HG02852 (cell line): ENCODE data around the gene KCNQ1.

Experiments used
- ATAC-seq: cut with Tn5 transposase; IDR thresholded peaks from one replicate; pipeline ENCODE4 v1.9.1; 2021; ENCODE audit warnings: mild to moderate bottlenecking, moderate library complexity; ENCODE audit not compliant: unreplicated experiment

KCNQ1 gene

GRCh38 chr11:2643746-2644145 is 198.9 kb downstream of the KCNQ1 start:
- ATAC-seq: no peak

GRCh38 chr11:2644844-2645778 is 200.3 kb downstream of the KCNQ1 start:
- no peak for ATAC-seq

GRCh38 chr11:2645779-2646118 is 200.9 kb downstream of the KCNQ1 start:
- ATAC-seq: no peak

GRCh38 chr11:2647167-2647566 is 202.4 kb downstream of the KCNQ1 start:
- ATAC-seq: no peak

- no peak for ATAC-seq
These were observed 203.1 kb downstream of the KCNQ1 start for GRCh38 chr11:2647953-2648352.

- no peak for ATAC-seq
These were observed 204.6 kb downstream of the KCNQ1 start for GRCh38 chr11:2649400-2649799.

GRCh38 chr11:2649848-2650247 is 205.0 kb downstream of the KCNQ1 start:
- no peak for ATAC-seq

GRCh38 chr11:2650343-2650867 is 205.6 kb downstream of the KCNQ1 start:
- no peak for ATAC-seq

GRCh38 chr11:2651054-2651617 is 206.3 kb downstream of the KCNQ1 start:
- ATAC-seq: no peak

GRCh38 chr11:2651826-2652271 is 207.0 kb downstream of the KCNQ1 start:
- no peak for ATAC-seq

GRCh38 chr11:2652333-2653197 is 207.8 kb downstream of the KCNQ1 start:
- no peak for ATAC-seq

GRCh38 chr11:2653198-2653551 is 208.4 kb downstream of the KCNQ1 start:
- ATAC-seq: no peak

GRCh38 chr11:2653930-2654739 is 209.3 kb downstream of the KCNQ1 start:
- ATAC-seq: no peak

- no peak for ATAC-seq
These were observed 210.4 kb downstream of the KCNQ1 start for GRCh38 chr11:2655016-2655719.

- ATAC-seq: no peak
These were observed 211.2 kb downstream of the KCNQ1 start for GRCh38 chr11:2655834-2656622.

- ATAC-seq: no peak
These were observed 212.1 kb downstream of the KCNQ1 start for GRCh38 chr11:2656859-2657258.

GRCh38 chr11:2657697-2658284 is 213.0 kb downstream of the KCNQ1 start:
- no peak for ATAC-seq

GRCh38 chr11:2660357-2660939 is 215.6 kb downstream of the KCNQ1 start:
- ATAC-seq: no peak
